HFFc6 (cell line): Measurements from ENCODE around the gene TBC1D1. TPM values are rescaled to one million over a fixed set of nuclear protein-coding genes. Genes with fewer than 3 reads are reported as not detected.

Experiments
- DNase-seq: peaks from one replicate; pipeline ENCODE4 v3.0.0-alpha.2; 2018
- H3K27ac Mint-ChIP-seq: 2 replicates; pipeline ENCODE4 v1.8.0; 2020; ENCODE audit warnings: mild to moderate bottlenecking, mixed read lengths
- H3K27me3 Mint-ChIP-seq: 2 replicates; pipeline ENCODE4 v1.8.0; 2021; ENCODE audit warnings: mild to moderate bottlenecking, moderate library complexity, mixed read lengths; ENCODE audit not compliant: insufficient read depth
- H3K36me3 Mint-ChIP-seq: 2 replicates; pipeline ENCODE4 v1.8.0; 2021; ENCODE audit warnings: low read depth, mixed read lengths
- H3K4me1 Mint-ChIP-seq: 2 replicates; pipeline ENCODE4 v1.8.0; 2020; ENCODE audit warnings: low read depth, mixed read lengths
- H3K4me3 Mint-ChIP-seq: 2 replicates; pipeline ENCODE4 v1.8.0; 2020; ENCODE audit warnings: mild to moderate bottlenecking, moderate library complexity, mixed read lengths
- H3K9me3 Mint-ChIP-seq: 2 replicates; pipeline ENCODE4 v1.8.0; 2020; ENCODE audit warnings: mild to moderate bottlenecking, mixed read lengths
- total RNA-seq, 6 experiments: library from RNA; stranded (reverse); fragmentation: NEBNext Ultra II Directional; extraction: Animal tissue kit (Norgen Biotek cat#: 25700); gene quantifications; 2 replicates in 1 of 6; 3 replicates in 5 of 6; pipeline ENCODE4 v1.2.3, GENCODE V29; 2021
- TF ChIP-seq, protein P1 (sequence below): fragments of 200-600 bp; sonication (generic); IDR thresholded peaks from 2 replicates; pipeline ENCODE4 v1.5.0; 2021; ENCODE audit warnings: antibody characterized with exemption, mild to moderate bottlenecking

The TBC1D1 gene
- total RNA-seq, 6 experiments from 2014 or later: 78.5 to 126 (median 112) TPM

DNA sequence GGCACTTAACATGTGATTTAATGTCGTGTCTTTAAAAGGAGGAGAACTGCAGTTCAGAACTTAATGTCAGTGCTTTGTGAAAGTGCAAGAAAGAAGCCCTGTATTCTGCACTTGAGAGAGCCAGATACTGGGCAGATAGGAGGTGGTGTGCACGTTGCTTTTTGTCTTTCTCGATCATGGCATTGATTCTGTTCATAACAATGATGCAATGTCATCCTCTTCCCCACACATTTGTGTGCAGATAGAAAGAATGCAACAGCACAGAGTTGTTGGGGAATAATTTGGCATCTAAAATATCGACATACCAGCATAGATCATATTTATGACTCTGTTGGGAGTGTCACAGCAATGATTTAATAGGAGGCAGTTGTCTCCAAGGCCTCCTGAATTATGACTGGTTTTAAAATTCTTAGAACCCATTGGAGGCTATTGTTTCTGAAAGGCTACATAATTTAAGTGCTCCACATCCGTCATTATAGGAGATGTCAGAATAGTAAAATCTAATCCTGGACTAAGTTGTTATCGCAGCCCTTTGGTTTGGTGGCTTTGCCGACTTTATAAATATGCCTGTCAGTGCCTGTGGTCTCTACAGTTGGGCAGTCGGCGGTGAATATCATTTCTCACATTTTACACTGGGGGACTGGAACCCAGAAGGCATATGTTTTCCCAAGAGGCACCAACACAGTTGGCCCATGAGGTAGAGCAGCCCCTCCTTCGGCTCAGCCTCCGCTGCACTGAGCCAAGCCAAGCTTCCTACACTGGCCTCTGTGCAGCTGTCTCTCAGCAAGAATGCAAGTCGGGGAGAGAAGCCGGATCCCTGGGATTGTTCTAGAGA lies 194.2 kb downstream of the TBC1D1 start:
- no peak overlapping the region for H3K27ac Mint-ChIP-seq
- TF ChIP-seq, protein P1, sequence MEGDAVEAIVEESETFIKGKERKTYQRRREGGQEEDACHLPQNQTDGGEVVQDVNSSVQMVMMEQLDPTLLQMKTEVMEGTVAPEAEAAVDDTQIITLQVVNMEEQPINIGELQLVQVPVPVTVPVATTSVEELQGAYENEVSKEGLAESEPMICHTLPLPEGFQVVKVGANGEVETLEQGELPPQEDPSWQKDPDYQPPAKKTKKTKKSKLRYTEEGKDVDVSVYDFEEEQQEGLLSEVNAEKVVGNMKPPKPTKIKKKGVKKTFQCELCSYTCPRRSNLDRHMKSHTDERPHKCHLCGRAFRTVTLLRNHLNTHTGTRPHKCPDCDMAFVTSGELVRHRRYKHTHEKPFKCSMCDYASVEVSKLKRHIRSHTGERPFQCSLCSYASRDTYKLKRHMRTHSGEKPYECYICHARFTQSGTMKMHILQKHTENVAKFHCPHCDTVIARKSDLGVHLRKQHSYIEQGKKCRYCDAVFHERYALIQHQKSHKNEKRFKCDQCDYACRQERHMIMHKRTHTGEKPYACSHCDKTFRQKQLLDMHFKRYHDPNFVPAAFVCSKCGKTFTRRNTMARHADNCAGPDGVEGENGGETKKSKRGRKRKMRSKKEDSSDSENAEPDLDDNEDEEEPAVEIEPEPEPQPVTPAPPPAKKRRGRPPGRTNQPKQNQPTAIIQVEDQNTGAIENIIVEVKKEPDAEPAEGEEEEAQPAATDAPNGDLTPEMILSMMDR: no peak

DNA sequence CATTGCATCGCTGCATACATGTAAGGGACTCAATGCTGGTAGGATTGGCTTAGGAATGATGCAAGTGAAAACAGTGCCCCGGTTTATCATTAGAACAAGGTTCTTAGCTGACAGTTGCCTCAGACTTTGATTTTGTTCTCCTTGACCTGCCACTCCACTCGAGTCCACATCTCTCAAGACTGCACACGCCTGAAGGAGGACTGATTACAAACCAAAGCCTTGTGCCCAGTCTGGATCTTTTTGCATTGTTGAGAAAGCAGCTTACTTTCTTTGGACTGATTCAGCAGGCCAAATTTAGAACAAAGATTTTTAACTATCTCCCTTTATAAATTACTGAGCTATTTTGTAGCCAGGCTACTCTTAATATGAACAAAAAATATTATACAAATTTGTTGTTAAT lies 194.9 kb downstream of the TBC1D1 start:
- H3K36me3 Mint-ChIP-seq: peaks cover 34% of the 10 kb centered on the region
- H3K9me3 Mint-ChIP-seq: no peaks in the 10 kb centered on the region
- no peak for DNase-seq
- peaks cover 67% of the 10 kb centered on the region for H3K4me1 Mint-ChIP-seq
- no peak overlapping the region for H3K4me3 Mint-ChIP-seq
- 0 out of 2 replicates have a peak overlapping the region, but pooled peaks have one; percentile 40 for H3K27ac Mint-ChIP-seq
- TF ChIP-seq, protein P1: no peak
- no peaks in the 10 kb centered on the region; the same call in 1 of the 2 replicates for H3K27me3 Mint-ChIP-seq

More for the DNA sequence above, 194.2 kb downstream of the TBC1D1 start:
- H3K9me3 Mint-ChIP-seq: no peaks in the 10 kb centered on the region
- peaks cover 27% of the 10 kb centered on the region for H3K36me3 Mint-ChIP-seq
- DNase-seq: no peak
- H3K4me1 Mint-ChIP-seq: peaks cover 67% of the 10 kb centered on the region
- no peaks in the 10 kb centered on the region; the same call in 1 of the 2 replicates for H3K27me3 Mint-ChIP-seq
- H3K4me3 Mint-ChIP-seq: no peak overlapping the region

DNA sequence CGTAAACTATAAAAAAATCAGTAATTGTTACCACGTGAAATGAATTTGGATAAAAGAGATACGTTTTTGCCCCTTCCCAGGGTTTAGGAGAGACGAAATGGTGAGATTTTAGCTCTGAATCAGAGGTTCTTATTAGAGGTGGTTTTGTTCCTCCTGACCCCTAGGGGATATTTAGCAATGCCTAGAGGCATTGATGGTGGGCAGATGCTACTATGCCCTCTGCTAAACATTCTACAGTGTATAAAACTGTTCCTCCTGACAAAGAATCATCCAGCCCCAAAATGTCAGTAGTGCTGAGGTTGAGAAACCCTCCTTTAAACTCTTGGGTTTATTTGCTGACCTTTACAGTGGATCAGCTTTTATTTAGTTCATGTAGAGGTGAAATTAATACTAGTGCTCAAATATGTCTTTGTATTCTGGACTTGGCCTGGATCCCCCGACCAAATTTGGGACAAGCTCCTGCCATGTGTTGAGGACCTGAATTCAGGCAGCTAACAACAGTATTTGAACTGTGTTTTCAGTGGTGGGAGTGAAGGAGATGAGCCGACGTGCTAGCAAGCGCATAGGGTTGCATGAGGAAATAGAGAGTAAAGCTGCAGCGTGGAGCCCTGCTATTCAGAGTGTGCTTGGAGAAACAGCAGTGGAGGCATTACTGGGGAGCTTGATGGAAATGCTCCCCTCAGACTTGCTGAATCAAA lies 195.4 kb downstream of the TBC1D1 start:
- peaks cover 33% of the 10 kb centered on the region for H3K36me3 Mint-ChIP-seq
- H3K27me3 Mint-ChIP-seq: no peaks in the 10 kb centered on the region; the same call in 1 of the 2 replicates
- H3K4me3 Mint-ChIP-seq: no peak overlapping the region
- TF ChIP-seq, protein P1: no peak
- no peak overlapping the region for H3K27ac Mint-ChIP-seq
- peaks cover 70% of the 10 kb centered on the region for H3K4me1 Mint-ChIP-seq
- no peak for DNase-seq
- no peaks in the 10 kb centered on the region for H3K9me3 Mint-ChIP-seq

DNA sequence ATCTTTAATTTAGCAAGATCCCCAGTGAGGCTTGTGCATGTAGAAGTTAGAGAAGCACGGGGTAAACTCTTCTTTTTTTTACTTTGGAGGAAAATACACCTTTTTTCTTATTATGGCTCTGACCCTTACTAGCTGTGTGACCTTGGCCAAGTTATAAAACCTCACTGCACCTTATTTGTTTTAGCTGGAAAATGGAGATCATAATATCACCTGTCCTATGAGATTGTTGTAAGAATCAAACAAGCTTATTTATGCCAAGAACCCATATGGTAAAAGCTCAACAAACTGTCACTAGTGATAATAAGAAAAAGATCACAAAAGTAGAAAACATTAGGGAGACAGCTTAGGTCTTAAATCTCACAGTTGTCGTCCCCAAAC lies 196.0 kb downstream of the TBC1D1 start:
- Mint-ChIP-seq H3K27me3 (no peaks in the 10 kb centered on the region; the same call in 1 of the 2 replicates), H3K4me3 (no peak overlapping the region), H3K9me3 (no peaks in the 10 kb centered on the region), H3K36me3 (peaks cover 29% of the 10 kb centered on the region), H3K4me1 (peaks cover 70% of the 10 kb centered on the region), H3K27ac (no peak overlapping the region)
- DNase-seq: no peak
- TF ChIP-seq, protein P1: no peak

DNA sequence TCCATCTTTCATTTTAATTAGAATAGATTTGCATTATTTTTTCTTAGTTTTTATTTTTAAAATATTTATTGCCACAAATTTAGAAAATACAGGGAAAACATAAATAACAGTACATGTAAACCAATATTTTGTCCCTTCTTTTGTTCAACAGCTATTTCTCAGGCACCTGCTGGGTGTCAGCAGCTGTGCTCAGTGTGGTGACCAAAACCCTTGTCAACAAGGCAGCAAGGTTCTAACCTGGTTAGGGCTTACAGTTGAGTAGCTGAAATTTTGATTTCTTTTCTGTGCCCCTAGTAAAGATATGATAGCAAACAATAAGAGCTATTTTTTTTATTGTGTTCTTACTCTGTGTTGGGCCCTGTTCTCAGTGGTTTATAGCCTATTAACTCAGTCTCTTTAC lies 197.4 kb downstream of the TBC1D1 start:
- DNase-seq: no peak
- Mint-ChIP-seq H3K27ac (no peak overlapping the region), H3K36me3 (peaks cover 34% of the 10 kb centered on the region), H3K4me3 (no peak overlapping the region), H3K27me3 (no peaks in the 10 kb centered on the region), H3K4me1 (peaks cover 70% of the 10 kb centered on the region), H3K9me3 (no peaks in the 10 kb centered on the region)
- TF ChIP-seq, protein P1: no peak
